ENCODE measurements around the gene WDR27.

- TF ChIP-seq CTCF (conservative IDR thresholded peaks at IDR 0.05; ENCODE audit: low read length) (no peak), EZH2phosphoT487 (IDR thresholded peaks at IDR 0.05; ENCODE audit: borderline replicate concordance) (no peak)
Observed at GRCh38 chr6:169625376-169625775, 76.5 kb downstream of the WDR27 start.

Measured in Loucy (cell line).